Activated T-helper 17 cell treated with anti-CD3 and anti-CD28 coated beads, Interleukin-2, amount 50 U/mL, for 72 hours (primary cell): ENCODE measurements around the gene GNB1L. TPM values are rescaled to one million over a fixed set of nuclear protein-coding genes. Genes with fewer than 3 reads are reported as not detected.

Experiments used
- ATAC-seq: fragments of 150-1000 bp; cut with Tn5 transposase; replicated peaks from 2 replicates; pipeline ENCODE4 v1.10.0; 2021; ENCODE audit warnings: mild to moderate bottlenecking, moderate library complexity
- H3K27ac Mint-ChIP-seq: one replicate; pipeline ENCODE4 v1.8.0; 2022; ENCODE audit warnings: mixed read lengths
- H3K27me3 Mint-ChIP-seq: one replicate; pipeline ENCODE4 v1.8.0; 2022; ENCODE audit warnings: mixed read lengths
- H3K36me3 Mint-ChIP-seq: one replicate; pipeline ENCODE4 v1.8.0; 2022; ENCODE audit warnings: low read depth, mild to moderate bottlenecking, mixed read lengths
- H3K4me1 Mint-ChIP-seq: one replicate; pipeline ENCODE4 v1.8.0; 2022; ENCODE audit warnings: mixed read lengths
- H3K4me3 Mint-ChIP-seq: one replicate; pipeline ENCODE4 v1.8.0; 2022; ENCODE audit warnings: mild to moderate bottlenecking, mixed read lengths
- H3K9me3 Mint-ChIP-seq: one replicate; pipeline ENCODE4 v1.8.0; 2022; ENCODE audit warnings: mixed read lengths
- total RNA-seq, 2 donors: library from RNA; stranded (reverse); gene quantifications; one replicate each; pipeline ENCODE4 v1.2.3, GENCODE V29; 2022

GNB1L gene
- total RNA-seq, 2 donors from 2014 or later, result 10.8 to 14.4 TPM

GRCh38 chr22:19766511-19767426 lies 87.9 kb downstream of the GNB1L start:
- Mint-ChIP-seq H3K27me3 (peaks cover 32% of the 10 kb centered on the region), H3K4me1 (no peaks in the 10 kb centered on the region), H3K4me3 (peak overlapping the region; percentile 21), H3K36me3 (no peaks in the 10 kb centered on the region), H3K27ac (no peak overlapping the region), H3K9me3 (no peaks in the 10 kb centered on the region)
- peak; percentile 55 for ATAC-seq

- Mint-ChIP-seq H3K4me3 (no peak overlapping the region), H3K9me3 (no peaks in the 10 kb centered on the region), H3K27ac (no peak overlapping the region), H3K4me1 (no peaks in the 10 kb centered on the region), H3K27me3 (peaks cover 33% of the 10 kb centered on the region), H3K36me3 (no peaks in the 10 kb centered on the region)
- no peak for ATAC-seq
Observed at GRCh38 chr22:19766240-19766510, 88.5 kb downstream of the GNB1L start.

- H3K27ac Mint-ChIP-seq, result no peak overlapping the region
- H3K36me3 Mint-ChIP-seq, result no peaks in the 10 kb centered on the region
- H3K9me3 Mint-ChIP-seq, result no peaks in the 10 kb centered on the region
- H3K27me3 Mint-ChIP-seq, result peaks cover 33% of the 10 kb centered on the region
- H3K4me3 Mint-ChIP-seq, result peak overlapping the region; percentile 17
- no peaks in the 10 kb centered on the region for H3K4me1 Mint-ChIP-seq
- no peak for ATAC-seq
Observed at GRCh38 chr22:19765477-19766239, 89.0 kb downstream of the GNB1L start.

- peak overlapping the region; percentile 23 for H3K4me3 Mint-ChIP-seq
- peaks cover 6% of the 10 kb centered on the region for H3K36me3 Mint-ChIP-seq
- H3K27ac Mint-ChIP-seq, result no peak overlapping the region
- peaks cover 6% of the 10 kb centered on the region for H3K4me1 Mint-ChIP-seq
- H3K9me3 Mint-ChIP-seq, result no peaks in the 10 kb centered on the region
- H3K27me3 Mint-ChIP-seq, result peaks cover 34% of the 10 kb centered on the region
- no peak for ATAC-seq
Observed at GRCh38 chr22:19764636-19765476, 89.8 kb downstream of the GNB1L start.

- H3K9me3 Mint-ChIP-seq, result no peaks in the 10 kb centered on the region
Observed at GRCh38 chr22:19764299-19764593, 90.4 kb downstream of the GNB1L start.

GRCh38 chr22:19763458-19764298 lies 91.0 kb downstream of the GNB1L start:
- Mint-ChIP-seq H3K4me1 (peaks cover 12% of the 10 kb centered on the region), H3K27ac (no peak overlapping the region), H3K36me3 (peaks cover 9% of the 10 kb centered on the region), H3K27me3 (peaks cover 31% of the 10 kb centered on the region), H3K4me3 (no peak overlapping the region), H3K9me3 (no peaks in the 10 kb centered on the region)
- ATAC-seq, result no peak

More at GRCh38 chr22:19764299-19764593, 90.4 kb downstream of the GNB1L start:
- no peak overlapping the region for H3K4me3 Mint-ChIP-seq
- peaks cover 33% of the 10 kb centered on the region for H3K27me3 Mint-ChIP-seq
- H3K4me1 Mint-ChIP-seq, result peaks cover 12% of the 10 kb centered on the region
- ATAC-seq, result no peak
- H3K36me3 Mint-ChIP-seq, result peaks cover 9% of the 10 kb centered on the region
- no peak overlapping the region for H3K27ac Mint-ChIP-seq

- Mint-ChIP-seq H3K9me3 (no peaks in the 10 kb centered on the region), H3K27me3 (peaks cover 35% of the 10 kb centered on the region), H3K4me1 (peaks cover 12% of the 10 kb centered on the region)
Observed at GRCh38 chr22:19762568-19763457, 91.9 kb downstream of the GNB1L start.

GRCh38 chr22:19761725-19762567 lies 92.7 kb downstream of the GNB1L start:
- H3K36me3 Mint-ChIP-seq, result peaks cover 9% of the 10 kb centered on the region
- peak overlapping the region; percentile 56 for H3K4me3 Mint-ChIP-seq
- peaks cover 12% of the 10 kb centered on the region for H3K4me1 Mint-ChIP-seq
- H3K27me3 Mint-ChIP-seq, result peaks cover 36% of the 10 kb centered on the region
- H3K9me3 Mint-ChIP-seq, result no peaks in the 10 kb centered on the region
- H3K27ac Mint-ChIP-seq, result no peak overlapping the region
- no peak for ATAC-seq

More at GRCh38 chr22:19762568-19763457, 91.9 kb downstream of the GNB1L start:
- Mint-ChIP-seq H3K36me3 (peaks cover 9% of the 10 kb centered on the region), H3K27ac (no peak overlapping the region), H3K4me3 (no peak overlapping the region)
- ATAC-seq, result no peak

- Mint-ChIP-seq H3K4me1 (peaks cover 12% of the 10 kb centered on the region), H3K9me3 (no peaks in the 10 kb centered on the region), H3K27ac (no peak overlapping the region), H3K36me3 (peaks cover 9% of the 10 kb centered on the region), H3K27me3 (peaks cover 39% of the 10 kb centered on the region), H3K4me3 (peak overlapping the region; percentile 56)
- ATAC-seq, result no peak
Observed at GRCh38 chr22:19760951-19761724, 93.5 kb downstream of the GNB1L start.

- Mint-ChIP-seq H3K27me3 (peaks cover 44% of the 10 kb centered on the region), H3K9me3 (no peaks in the 10 kb centered on the region), H3K27ac (peak within 1 kb of the TSS; percentile 33), H3K36me3 (peaks cover 9% of the 10 kb centered on the region), H3K4me1 (peaks cover 12% of the 10 kb centered on the region), H3K4me3 (peak within 1 kb of the TSS; percentile 82)
- no peak for ATAC-seq
Observed at GRCh38 chr22:19760058-19760950, 94.4 kb downstream of the GNB1L start, which contains the start of gene TBX1. TBX1 (plus strand) TSS chr22:19760778; CDS start chr22:19760844, 66 bp downstream.
